ENCODE results near the gene PAQR4.
A peak's percentile ranks its signal among the peaks of the same experiment; 100 is the strongest.

PAQR4 gene

GRCh38 chr16:2964475-2965336 is 4.4 kb upstream of the PAQR4 start:
- DNase-seq (ENCODE audit: low read depth), result no peak

GRCh38 chr16:2966043-2966807 is 2.9 kb upstream of the PAQR4 start:
- DNase-seq (ENCODE audit: low read depth), result no peak

GRCh38 chr16:2966808-2967191 is 2.3 kb upstream of the PAQR4 start:
- no peak for DNase-seq (ENCODE audit: low read depth)

GRCh38 chr16:2967211-2967631 is 1.9 kb upstream of the PAQR4 start:
- DNase-seq (ENCODE audit: low read depth), result no peak

GRCh38 chr16:2967721-2968161 is 1.4 kb upstream of the PAQR4 start:
- no peak for DNase-seq (ENCODE audit: low read depth)

GRCh38 chr16:2968368-2968737 is 795 bp upstream of the PAQR4 start:
- no peak for DNase-seq (ENCODE audit: low read depth)

- DNase-seq (ENCODE audit: low read depth), result peak; percentile 67
Measured at GRCh38 chr16:2969545-2970521, 685 bp downstream of the PAQR4 start.

- no peak for DNase-seq (ENCODE audit: low read depth)
Measured at GRCh38 chr16:2970563-2970962, 1.4 kb downstream of the PAQR4 start.

GRCh38 chr16:2971134-2971984 is 2.2 kb downstream of the PAQR4 start:
- no peak for DNase-seq (ENCODE audit: low read depth)

GRCh38 chr16:2971985-2972784 is 3.0 kb downstream of the PAQR4 start:
- DNase-seq (ENCODE audit: low read depth), result no peak

- no peak for DNase-seq (ENCODE audit: low read depth)
Measured at GRCh38 chr16:2973093-2973492, 3.9 kb downstream of the PAQR4 start.

- DNase-seq (ENCODE audit: low read depth), result no peak
Measured at GRCh38 chr16:2973605-2974318, 4.6 kb downstream of the PAQR4 start.

- no peak for DNase-seq (ENCODE audit: low read depth)
Measured at GRCh38 chr16:2974319-2975056, 5.3 kb downstream of the PAQR4 start.

- DNase-seq (ENCODE audit: low read depth), result no peak
Measured at GRCh38 chr16:2975161-2975795, 6.1 kb downstream of the PAQR4 start.

- DNase-seq (ENCODE audit: low read depth), result no peak
Measured at GRCh38 chr16:2976201-2976600, 7.1 kb downstream of the PAQR4 start.

- no peak for DNase-seq (ENCODE audit: low read depth)
Measured at GRCh38 chr16:2976673-2977072, 7.5 kb downstream of the PAQR4 start.

- DNase-seq (ENCODE audit: low read depth), result no peak
Measured at GRCh38 chr16:2977440-2977839, 8.3 kb downstream of the PAQR4 start.

- DNase-seq (ENCODE audit: low read depth), result no peak
Measured at GRCh38 chr16:2979669-2980226, 10.6 kb downstream of the PAQR4 start.

Data from stimulated activated CD8-positive, alpha-beta memory T cell treated with anti-CD3 and anti-CD28 coated beads, Interleukin-4, amount 100 ng/mL, for 24 hours (primary cell).